A549 (cell line): Measurements from ENCODE around the gene ACTR2. TPM values are rescaled to one million over a fixed set of nuclear protein-coding genes. Genes with fewer than 3 reads are reported as not detected.

Source experiments
- ATAC-seq, 2 experiments: fragments of 200-7000 bp in 1 of 2; fragments of >200 bp in 1 of 2; cut with Nextera tagmentation in 1 of 2; cut with Tn5 transposase in 1 of 2; 3 replicates each; pipeline versions ENCODE4 v1.8.0 to v1.9.1; 2018 to 2020; ENCODE audit warnings: mild to moderate bottlenecking in 1 of 2, moderate library complexity in 1 of 2
- CTCF ChIA-PET: fragments of 300-600 bp; sonication (Branson Sonifier 250); formaldehyde crosslinking; extraction: SDS; loops from one replicate; lab custom pipeline; 2021; ENCODE audit warnings: antibody characterized with exemption, inconsistent platforms; lab: Yijun Ruan, JAX
- POLR2A ChIA-PET: fragments of 350-600 bp; formaldehyde crosslinking; extraction: SDS; loops from one replicate; lab custom pipeline; 2021; ENCODE audit warnings: antibody characterized with exemption, inconsistent platforms; lab: Yijun Ruan, JAX
- DNase-seq, 2 experiments: peaks; one replicate each; pipeline versions ENCODE4 v3.0.0 to v3.0.0-alpha.2; 2011 to 2016; ENCODE audit warnings: low read depth in 1 of 2, low spot score in 1 of 2
- FAIRE-seq: peaks from 2 replicates; lab custom pipeline; 2011; peaks lifted over from hg19 to GRCh38; lab: Jason Lieb, UNC
- H3K27ac ChIP-seq, 2 experiments: fragments of >200 bp; sonication (Bioruptor Twin); formaldehyde crosslinking; 3 replicates each; pipeline ENCODE4 v1.5.1; 2016 to 2017
- H3K4me1 ChIP-seq: fragments of >200 bp; sonication (Bioruptor Twin); formaldehyde crosslinking; 3 replicates; pipeline ENCODE4 v1.6.1; 2016
- H3K4me2 ChIP-seq: fragments of >200 bp; sonication (Bioruptor Twin); formaldehyde crosslinking; 3 replicates; pipeline ENCODE4 v1.6.1; 2016
- H3K4me3 ChIP-seq: fragments of >200 bp; sonication (Bioruptor Twin); formaldehyde crosslinking; 3 replicates; pipeline ENCODE4 v1.5.1; 2016
- H3K9me3 ChIP-seq: fragments of >200 bp; sonication (Bioruptor Twin); formaldehyde crosslinking; 3 replicates; pipeline ENCODE4 v1.6.1; 2016
- CBX2 ChIP-seq: fragments of 200-600 bp; sonication (generic); IDR thresholded peaks from 2 replicates; pipeline ENCODE4 v1.6.1; 2016; ENCODE audit warnings: low read depth, mild to moderate bottlenecking, borderline replicate concordance
- CBX8 ChIP-seq: fragments of 200-600 bp; sonication (generic); IDR thresholded peaks from 2 replicates; pipeline ENCODE4 v1.6.1; 2016
- CHD2 ChIP-seq: fragments of 150-350 bp; IDR thresholded peaks from 2 replicates; pipeline ENCODE4 v1.6.1; 2014; ENCODE audit warnings: low read length; ENCODE audit not compliant: partially characterized antibody
- CHD4 ChIP-seq: fragments of 200-600 bp; sonication (generic); IDR thresholded peaks from 2 replicates; pipeline ENCODE4 v1.6.1; 2016; ENCODE audit warnings: antibody characterized with exemption, mild to moderate bottlenecking, borderline replicate concordance
- FOXS1 ChIP-seq: fragments of 250-450 bp; sonication (Bioruptor Pico); IDR thresholded peaks from 2 replicates; pipeline ENCODE4 v1.5.0; 2020; ENCODE audit warnings: mild to moderate bottlenecking, moderate library complexity
- JUN ChIP-seq, 2 experiments: fragments of >200 bp; sonication (Bioruptor Twin); formaldehyde crosslinking; IDR thresholded peaks; 2 replicates in 1 of 2; 3 replicates in 1 of 2; pipeline ENCODE4 v1.6.1; 2016 to 2017
- MAFK ChIP-seq: fragments of 450-650 bp; IDR thresholded peaks from 2 replicates; pipeline ENCODE4 v1.6.1; 2014; ENCODE audit not compliant: partially characterized antibody
- MYC ChIP-seq: IDR thresholded peaks from 2 replicates; pipeline ENCODE4 v1.6.1; 2012; ENCODE audit warnings: mild to moderate bottlenecking, inconsistent platforms, low read length, improper control_type of control experiment, borderline replicate concordance
- NFE2L2 ChIP-seq: fragments of 150-350 bp; conservative IDR thresholded peaks from 2 replicates; pipeline ENCODE4 v1.6.1; 2014; ENCODE audit warnings: low read length
- NPAS2 ChIP-seq: fragments of 250-450 bp; sonication (Bioruptor Pico); IDR thresholded peaks from 2 replicates; pipeline ENCODE4 v1.8.0; 2022; ENCODE audit warnings: mild to moderate bottlenecking, moderate library complexity, borderline replicate concordance
- NR3C1 ChIP-seq: fragments of >200 bp; sonication (Bioruptor Twin); formaldehyde crosslinking; IDR thresholded peaks from 3 replicates; pipeline ENCODE4 v1.6.1; 2017
- PHF8 ChIP-seq: fragments of 200-600 bp; sonication (generic); IDR thresholded peaks from 2 replicates; pipeline ENCODE4 v1.6.1; 2016; ENCODE audit warnings: low read depth, mild to moderate bottlenecking, antibody characterized with exemption, moderate library complexity, borderline replicate concordance
- RCOR1 ChIP-seq: fragments of 150-350 bp; IDR thresholded peaks from 2 replicates; pipeline ENCODE4 v1.6.1; 2014; ENCODE audit warnings: antibody characterized with exemption, low read length, low read depth
- TFCP2L1 ChIP-seq: fragments of 250-450 bp; sonication (Bioruptor Pico); IDR thresholded peaks from 2 replicates; pipeline ENCODE4 v1.5.0; 2021; ENCODE audit warnings: mild to moderate bottlenecking
- TP53 ChIP-seq: fragments of 250-450 bp; sonication (Bioruptor Pico); IDR thresholded peaks from 2 replicates; pipeline ENCODE4 v1.5.0; 2021; ENCODE audit warnings: mild to moderate bottlenecking, moderate library complexity
- ZC3H11A ChIP-seq: fragments of 450-650 bp; IDR thresholded peaks from 2 replicates; pipeline ENCODE4 v1.6.1; 2014; ENCODE audit warnings: antibody characterized with exemption, mild to moderate bottlenecking
- ZSCAN20 ChIP-seq: fragments of 250-450 bp; sonication (Bioruptor Pico); IDR thresholded peaks from 2 replicates; pipeline ENCODE4 v1.8.0; 2022; ENCODE audit warnings: mild to moderate bottlenecking, moderate library complexity
- WGBS: methylation state at CpG from one replicate; pipeline ENCODE4 v1.1.6; 2017; ENCODE audit errors: missing lambda C conversion rate; 5-methylcytosine and 5-hydroxymethylcytosine counted together
- polyA plus RNA-seq, 4 experiments: library from polyadenylated mRNA; depleted of rRNA in 3 of 4; stranded (reverse); fragments of >200 nt; fragmentation: RNase III in 1 of 4; extraction: RNeasy Plus Mini Kit Qiagen cat#74134 plus additional on column Dnase treatment in 1 of 4; gene quantifications; 2 replicates in 3 of 4; 3 replicates in 1 of 4; pipeline ENCODE4 v1.2.3, GENCODE V29; 2011 to 2017
- TF ChIP-seq, protein P1 (sequence below): fragments of 150-350 bp; IDR thresholded peaks from 2 replicates; pipeline ENCODE4 v1.6.1; 2014; ENCODE audit warnings: low read depth, mild to moderate bottlenecking, low read length

Gene ACTR2
- polyA plus RNA-seq, 2 of the 4 experiments (the other 2 are of a cell fraction) = 270 to 278 TPM

DNA sequence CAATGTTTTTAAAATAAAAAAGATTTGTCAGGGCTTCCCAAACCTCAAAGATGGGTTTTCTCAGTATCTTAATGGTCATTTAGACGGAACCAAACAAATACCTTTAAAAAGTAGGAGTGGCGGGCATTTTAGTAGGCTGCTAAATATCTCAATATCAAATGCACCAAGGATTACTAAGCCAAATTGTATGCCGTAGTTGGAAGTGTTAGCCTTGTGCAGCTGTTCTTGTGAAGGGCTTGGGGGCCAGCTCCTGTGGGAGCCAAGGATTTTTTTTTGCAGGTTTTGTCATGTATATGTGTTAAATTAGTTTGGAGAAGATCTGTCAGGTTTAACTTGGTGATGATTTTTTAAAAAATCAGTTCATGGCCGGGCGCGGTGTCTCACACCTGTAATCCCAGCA, 52.1 kb downstream of the ACTR2 start:
- WGBS = 86% methylated on average over 6 of the region's 6 CpGs
- TF ChIP-seq PHF8 (no peak), CHD2 (no peak), NR3C1 (no peak), FOXS1 (no peak), MYC (no peak), MAFK (no peak), TFCP2L1 (CRISPR knock-in tag) (no peak), RCOR1 (no peak), NPAS2 (CRISPR knock-in tag) (no peak), CBX2 (no peak), CHD4 (no peak), CBX8 (no peak), TP53 (CRISPR knock-in tag) (no peak)
- POLR2A ChIA-PET = no interaction called here

DNA sequence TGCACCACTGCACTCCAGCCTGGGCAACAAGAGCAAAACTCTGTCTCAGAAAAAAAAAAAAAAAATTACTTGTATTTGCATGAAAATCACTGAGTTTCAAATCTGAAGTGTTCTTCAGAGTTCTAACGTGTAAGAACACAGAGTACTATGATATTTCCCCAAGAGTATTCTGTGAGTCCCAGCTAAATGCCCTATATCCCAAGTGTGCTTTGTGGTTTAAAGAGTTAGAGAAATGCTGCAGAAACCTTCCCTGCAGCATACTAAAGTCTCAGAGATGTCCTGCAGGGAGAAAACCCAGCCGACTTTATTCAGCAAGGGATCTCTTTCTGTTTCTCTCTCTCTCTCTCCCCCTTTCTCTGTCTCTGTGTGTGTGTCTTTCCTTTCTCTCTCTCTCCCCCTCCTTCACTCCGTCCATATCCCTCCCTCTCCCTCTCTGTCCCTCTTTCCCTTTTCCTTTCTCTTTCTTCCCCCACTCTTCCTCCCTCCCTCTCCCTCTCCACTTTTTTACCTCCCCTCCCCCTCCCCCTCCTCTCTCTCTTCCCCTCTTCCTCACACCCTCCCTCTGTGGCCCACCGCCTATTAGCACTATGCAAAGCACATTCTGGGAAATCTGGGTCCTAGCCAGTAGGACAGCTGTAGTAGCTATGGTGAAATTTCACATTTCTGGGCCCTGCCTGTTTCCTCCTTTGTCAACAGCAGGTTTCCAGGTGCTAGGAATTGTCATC, 54.2 kb downstream of the ACTR2 start:
- CTCF ChIA-PET = interaction anchor here (0.7 to 4.4 kb wide), 6 partner anchors 11 to 292 kb away, joined by 4 to 22 read pairs (median 5); no protein-coding TSS in a partner anchor

More for the DNA sequence above, 52.1 kb downstream of the ACTR2 start:
- DNase-seq (no peak), FAIRE-seq (no peak), ATAC-seq (no peak)
- CTCF ChIA-PET = interaction anchor here (4.4 kb wide), 1 partner anchor 14 kb away, joined by 22 read pairs; no protein-coding TSS in a partner anchor
- Histone ChIP-seq H3K9me3 (no peaks in the 10 kb centered on the region), H3K27ac (no peak overlapping the region), H3K4me2 (no peak overlapping the region), H3K4me3 (no peak overlapping the region), H3K4me1 (no peaks in the 10 kb centered on the region)

DNA sequence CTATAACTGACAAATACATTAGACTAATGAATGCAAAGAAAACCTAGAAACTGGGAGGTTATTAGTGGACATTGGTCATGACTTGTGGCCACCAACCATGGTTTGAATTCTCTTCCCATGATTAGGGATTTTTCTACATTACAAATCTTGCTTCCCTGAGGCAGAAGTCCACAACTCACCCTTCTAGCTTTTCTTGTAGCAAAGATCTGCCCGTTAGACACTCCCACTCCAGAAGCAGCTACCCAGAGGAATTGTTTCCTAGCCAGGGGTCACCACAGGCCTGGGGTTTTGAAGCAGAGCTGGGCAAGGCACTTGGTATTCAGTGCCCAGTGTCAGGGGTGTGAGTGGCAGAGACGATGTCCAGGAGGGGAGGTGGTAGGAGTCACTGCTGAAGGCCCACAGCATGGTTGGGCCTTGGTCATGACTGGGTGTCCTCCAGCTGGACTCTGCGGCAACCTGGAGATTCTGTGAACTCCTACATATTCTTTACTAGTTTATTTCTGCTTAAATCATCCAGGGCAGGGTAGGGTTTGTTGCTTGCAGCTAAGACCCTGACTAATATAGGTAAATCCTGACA, 54.9 kb downstream of the ACTR2 start:
- POLR2A ChIA-PET = no interaction called here
- Histone ChIP-seq H3K4me1 (no peaks in the 10 kb centered on the region), H3K4me3 (no peak overlapping the region), H3K27ac (no peak overlapping the region), H3K4me2 (no peak overlapping the region), H3K9me3 (no peaks in the 10 kb centered on the region)
- FAIRE-seq = no peak
- DNase-seq = no peak
- CTCF ChIA-PET = interaction anchor here (0.6 to 4.4 kb wide), 8 partner anchors 15 to 291 kb away, joined by 3 to 22 read pairs (median 4); no protein-coding TSS in a partner anchor
- 83% methylated on average over 3 of the region's 3 CpGs for WGBS
- peak; percentile 42 to 60 for ATAC-seq
- TF ChIP-seq ZC3H11A (no peak), NFE2L2 (no peak)

More for the DNA sequence above, 54.2 kb downstream of the ACTR2 start:
- POLR2A ChIA-PET = interaction anchor here (0.7 kb wide), 1 partner anchor 274 kb away, joined by 4 read pairs; no protein-coding TSS in a partner anchor
- H3K9me3 ChIP-seq = no peaks in the 10 kb centered on the region
- no peak for TF ChIP-seq PHF8
- TF ChIP-seq MYC = no peak
- TF ChIP-seq, protein P1, sequence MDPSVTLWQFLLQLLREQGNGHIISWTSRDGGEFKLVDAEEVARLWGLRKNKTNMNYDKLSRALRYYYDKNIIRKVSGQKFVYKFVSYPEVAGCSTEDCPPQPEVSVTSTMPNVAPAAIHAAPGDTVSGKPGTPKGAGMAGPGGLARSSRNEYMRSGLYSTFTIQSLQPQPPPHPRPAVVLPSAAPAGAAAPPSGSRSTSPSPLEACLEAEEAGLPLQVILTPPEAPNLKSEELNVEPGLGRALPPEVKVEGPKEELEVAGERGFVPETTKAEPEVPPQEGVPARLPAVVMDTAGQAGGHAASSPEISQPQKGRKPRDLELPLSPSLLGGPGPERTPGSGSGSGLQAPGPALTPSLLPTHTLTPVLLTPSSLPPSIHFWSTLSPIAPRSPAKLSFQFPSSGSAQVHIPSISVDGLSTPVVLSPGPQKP = no peak
- no peak for TF ChIP-seq NPAS2 (CRISPR knock-in tag)
- no peak for TF ChIP-seq ZSCAN20 (CRISPR knock-in tag)
- no peak for TF ChIP-seq CBX8
- no peak for TF ChIP-seq JUN (IDR thresholded peaks at IDR 0.05)
- TF ChIP-seq CBX2 = no peak
- TF ChIP-seq, all 56 proteins: peak for 0
- Histone ChIP-seq H3K4me1 (no peaks in the 10 kb centered on the region), H3K4me3 (no peak overlapping the region), H3K27ac (no peak overlapping the region), H3K4me2 (no peak overlapping the region)
- WGBS = 60% methylated on average over 4 of the region's 4 CpGs
- DNase-seq (no peak), ATAC-seq (no peak), FAIRE-seq (no peak)
